ENCODE data around the gene NDUFA5. TPM values are rescaled to one million over a fixed set of nuclear protein-coding genes. Genes with fewer than 3 reads are reported as not detected.
A peak's percentile ranks its signal among the peaks of the same experiment; 100 is the strongest.

Gene NDUFA5
- total RNA-seq, 2 donors from 2014 or later = 48.6 to 52.3 TPM

- H3K4me1 ChIP-seq (ENCODE audit: control insufficient read depth, insufficient read depth, low read length) = no peaks in the 10 kb centered on the region
- H3K4me3 Mint-ChIP-seq = no peak overlapping the region
- no peaks in the 10 kb centered on the region for H3K27me3 Mint-ChIP-seq (ENCODE audit: insufficient read depth)
- no peaks in the 10 kb centered on the region for H3K27me3 ChIP-seq (ENCODE audit: control insufficient read depth, insufficient read depth, low read length, poor library complexity, severe bottlenecking)
- peaks cover 5% of the 10 kb centered on the region for H3K4me1 Mint-ChIP-seq
- no peak overlapping the region for H3K9ac ChIP-seq (ENCODE audit: extremely low read depth, low read length, poor library complexity, severe bottlenecking)
- H3K9me3 Mint-ChIP-seq = no peaks in the 10 kb centered on the region
- H3K27ac ChIP-seq (ENCODE audit: low read depth, low read length) = no peak overlapping the region
- no peak overlapping the region for H3K4me3 ChIP-seq (ENCODE audit: low read length)
- WGBS, 2 experiments (ENCODE audit: insufficient coverage in 1 of 2, insufficient read length in 1 of 2) = 91 to 95% methylated on average over 2 of the region's 2 CpGs
- no peaks in the 10 kb centered on the region for H3K9me3 ChIP-seq (ENCODE audit: control insufficient read depth, low read length)
- H3K27ac Mint-ChIP-seq = no peak overlapping the region
- DNase-seq = no peak
- H3K36me3 Mint-ChIP-seq (ENCODE audit: low read depth) = no peaks in the 10 kb centered on the region
- TF ChIP-seq CTCF (conservative IDR thresholded peaks at IDR 0.05) = no peak
- H3K36me3 ChIP-seq (ENCODE audit: control insufficient read depth, insufficient read depth, low read length) = no peaks in the 10 kb centered on the region
Measured at GRCh38 chr7:123569352-123570010, 11.9 kb upstream of the NDUFA5 start.

GRCh38 chr7:123562121-123562520 lies 4.5 kb upstream of the NDUFA5 start:
- Histone ChIP-seq H3K9ac (ENCODE audit: extremely low read depth, low read length, poor library complexity, severe bottlenecking) (no peak overlapping the region), H3K4me3 (ENCODE audit: low read length) (no peak overlapping the region), H3K36me3 (ENCODE audit: control insufficient read depth, insufficient read depth, low read length) (no peaks in the 10 kb centered on the region), H3K27me3 (ENCODE audit: control insufficient read depth, insufficient read depth, low read length, poor library complexity, severe bottlenecking) (no peaks in the 10 kb centered on the region), H3K4me1 (ENCODE audit: control insufficient read depth, insufficient read depth, low read length) (no peaks in the 10 kb centered on the region), H3K27ac (ENCODE audit: low read depth, low read length) (no peak overlapping the region), H3K9me3 (ENCODE audit: control insufficient read depth, low read length) (no peaks in the 10 kb centered on the region)
- TF ChIP-seq CTCF (conservative IDR thresholded peaks at IDR 0.05) = no peak
- Mint-ChIP-seq H3K4me1 (peaks cover 3% of the 10 kb centered on the region), H3K9me3 (no peaks in the 10 kb centered on the region), H3K27ac (no peak overlapping the region), H3K4me3 (no peak overlapping the region), H3K36me3 (ENCODE audit: low read depth) (no peaks in the 10 kb centered on the region), H3K27me3 (ENCODE audit: insufficient read depth) (no peaks in the 10 kb centered on the region)
- no peak for DNase-seq

- Mint-ChIP-seq H3K27ac (no peak overlapping the region), H3K9me3 (no peaks in the 10 kb centered on the region), H3K36me3 (ENCODE audit: low read depth) (no peaks in the 10 kb centered on the region), H3K4me1 (peaks cover 3% of the 10 kb centered on the region), H3K27me3 (ENCODE audit: insufficient read depth) (no peaks in the 10 kb centered on the region), H3K4me3 (no peak overlapping the region)
- no peak overlapping the region for H3K9ac ChIP-seq (ENCODE audit: extremely low read depth, low read length, poor library complexity, severe bottlenecking)
- H3K4me3 ChIP-seq (ENCODE audit: low read length) = peak overlapping the region; percentile 93
- DNase-seq = no peak
- H3K27ac ChIP-seq (ENCODE audit: low read depth, low read length) = no peak overlapping the region
- 88 to 100% methylated on average over 2 to 4 of the region's 4 CpGs for WGBS, 2 experiments (ENCODE audit: insufficient coverage in 1 of 2, insufficient read length in 1 of 2)
- no peak for TF ChIP-seq CTCF (conservative IDR thresholded peaks at IDR 0.05)
- no peaks in the 10 kb centered on the region for H3K9me3 ChIP-seq (ENCODE audit: control insufficient read depth, low read length)
- no peaks in the 10 kb centered on the region for H3K27me3 ChIP-seq (ENCODE audit: control insufficient read depth, insufficient read depth, low read length, poor library complexity, severe bottlenecking)
- H3K36me3 ChIP-seq (ENCODE audit: control insufficient read depth, insufficient read depth, low read length) = peaks cover 13% of the 10 kb centered on the region
- no peaks in the 10 kb centered on the region for H3K4me1 ChIP-seq (ENCODE audit: control insufficient read depth, insufficient read depth, low read length)
Measured at GRCh38 chr7:123558289-123558874, 764 bp upstream of the NDUFA5 start.
